ENCODE results near the gene UBE2B. TPM values are rescaled to one million over a fixed set of nuclear protein-coding genes. Genes with fewer than 3 reads are reported as not detected.

Gene UBE2B
- total and polyA plus RNA-seq, 2 experiments from 2014 or later, result 19.3 to 184 TPM

GRCh38 chr5:134437847-134438581 lies 66.6 kb downstream of the UBE2B start:
- Histone ChIP-seq H3F3A (replicated peaks; ENCODE audit: low read depth) (no peaks in the 10 kb centered on the region), H3K27ac (ENCODE audit: low read depth) (no peak overlapping the region; the same call in 1 of the 2 replicates), H3K36me3 (ENCODE audit: insufficient read depth) (no peaks in the 10 kb centered on the region), H3K27me3 (ENCODE audit: insufficient read depth) (no peaks in the 10 kb centered on the region), H3K79me2 (replicated peaks; ENCODE audit: insufficient read depth) (no peaks in the 10 kb centered on the region), H2AFZ (no peak overlapping the region), H4K20me1 (replicated peaks; ENCODE audit: insufficient read depth) (no peaks in the 10 kb centered on the region), H3K4me2 (no peak overlapping the region), H3K9me2 (ENCODE audit: insufficient read depth) (peaks cover 3% of the 10 kb centered on the region; the same call in 1 of the 2 replicates), H3K4me1 (ENCODE audit: insufficient read depth) (peaks cover 11% of the 10 kb centered on the region; the same call in 1 of the 2 replicates), H3K4me3 (no peak overlapping the region)
- peaks cover 41% of the 10 kb centered on the region for H3K4me1 Mint-ChIP-seq
- DNase-seq (ENCODE audit: low spot score) (no peak), ATAC-seq (no peak)
- H3K4me3 Mint-ChIP-seq, result no peak overlapping the region; the same call in 2 of the 3 replicates
- peak overlapping the region; percentile 44 for H3K27ac Mint-ChIP-seq
- H3K9me3 Mint-ChIP-seq, result no peaks in the 10 kb centered on the region; the same call in 2 of the 3 replicates
- H3K27me3 Mint-ChIP-seq (ENCODE audit: insufficient read depth, low read depth, poor library complexity), result peaks cover 8% of the 10 kb centered on the region
- peaks cover 42% of the 10 kb centered on the region for H3K36me3 Mint-ChIP-seq (ENCODE audit: low read depth)
- TF ChIP-seq ETS1 (IDR thresholded peaks at IDR 0.05) (no peak), CREB1 (CRISPR knock-in tag; IDR thresholded peaks at IDR 0.05; ENCODE audit: low read depth) (no peak), CTCF (conservative IDR thresholded peaks at IDR 0.05; ENCODE audit: low read depth in 2 of 2) (no peak), ZNF114 (CRISPR knock-in tag; IDR thresholded peaks at IDR 0.05) (no peak), ZNF331 (CRISPR knock-in tag; IDR thresholded peaks at IDR 0.05; ENCODE audit: low read depth) (no peak), STAT1 (IDR thresholded peaks at IDR 0.05; ENCODE audit: unreplicated experiment) (no peak), EZH2phosphoT487 (IDR thresholded peaks at IDR 0.05; ENCODE audit: unreplicated experiment) (no peak), POLR2AphosphoS5 (IDR thresholded peaks at IDR 0.05; ENCODE audit: low read depth) (no peak), EZH2 (IDR thresholded peaks at IDR 0.05; ENCODE audit: low read depth, unreplicated experiment) (no peak), NANOG (IDR thresholded peaks at IDR 0.05; ENCODE audit: borderline replicate concordance) (no peak), ZNF462 (CRISPR knock-in tag; IDR thresholded peaks at IDR 0.05) (no peak), JUNB (IDR thresholded peaks at IDR 0.05; ENCODE audit: unreplicated experiment) (no peak)
- TF ChIP-seq, protein P1, sequence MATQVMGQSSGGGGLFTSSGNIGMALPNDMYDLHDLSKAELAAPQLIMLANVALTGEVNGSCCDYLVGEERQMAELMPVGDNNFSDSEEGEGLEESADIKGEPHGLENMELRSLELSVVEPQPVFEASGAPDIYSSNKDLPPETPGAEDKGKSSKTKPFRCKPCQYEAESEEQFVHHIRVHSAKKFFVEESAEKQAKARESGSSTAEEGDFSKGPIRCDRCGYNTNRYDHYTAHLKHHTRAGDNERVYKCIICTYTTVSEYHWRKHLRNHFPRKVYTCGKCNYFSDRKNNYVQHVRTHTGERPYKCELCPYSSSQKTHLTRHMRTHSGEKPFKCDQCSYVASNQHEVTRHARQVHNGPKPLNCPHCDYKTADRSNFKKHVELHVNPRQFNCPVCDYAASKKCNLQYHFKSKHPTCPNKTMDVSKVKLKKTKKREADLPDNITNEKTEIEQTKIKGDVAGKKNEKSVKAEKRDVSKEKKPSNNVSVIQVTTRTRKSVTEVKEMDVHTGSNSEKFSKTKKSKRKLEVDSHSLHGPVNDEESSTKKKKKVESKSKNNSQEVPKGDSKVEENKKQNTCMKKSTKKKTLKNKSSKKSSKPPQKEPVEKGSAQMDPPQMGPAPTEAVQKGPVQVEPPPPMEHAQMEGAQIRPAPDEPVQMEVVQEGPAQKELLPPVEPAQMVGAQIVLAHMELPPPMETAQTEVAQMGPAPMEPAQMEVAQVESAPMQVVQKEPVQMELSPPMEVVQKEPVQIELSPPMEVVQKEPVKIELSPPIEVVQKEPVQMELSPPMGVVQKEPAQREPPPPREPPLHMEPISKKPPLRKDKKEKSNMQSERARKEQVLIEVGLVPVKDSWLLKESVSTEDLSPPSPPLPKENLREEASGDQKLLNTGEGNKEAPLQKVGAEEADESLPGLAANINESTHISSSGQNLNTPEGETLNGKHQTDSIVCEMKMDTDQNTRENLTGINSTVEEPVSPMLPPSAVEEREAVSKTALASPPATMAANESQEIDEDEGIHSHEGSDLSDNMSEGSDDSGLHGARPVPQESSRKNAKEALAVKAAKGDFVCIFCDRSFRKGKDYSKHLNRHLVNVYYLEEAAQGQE (IDR thresholded peaks at IDR 0.05; ENCODE audit: unreplicated experiment), result no peak
